Sigmoid colon (tissue), 7 donors: ENCODE measurements around the gene INHBE. TPM values are rescaled to one million over a fixed set of nuclear protein-coding genes. Genes with fewer than 3 reads are reported as not detected.
A peak's percentile ranks its signal among the peaks of the same experiment; 100 is the strongest.
"Not testable (repeated sequence)": the region's sequence is repeated elsewhere in the genome, so short reads cannot be mapped to it uniquely, and the experiment has no call there.

ENCODE experiments used
- DNase-seq: peaks from one replicate; pipeline ENCODE4 v3.0.0-alpha.2; 2019
- H3K27ac ChIP-seq, 4 donors: fragments of 200-600 bp; sonication (generic); one replicate each; pipeline ENCODE4 v1.5.1; 2016 to 2019; ENCODE audit warnings: mild to moderate bottlenecking in 1 of 4
- H3K27me3 ChIP-seq, 3 donors: fragments of 200-600 bp; sonication (generic); one replicate each; pipeline ENCODE4 v1.5.1; 2019; ENCODE audit warnings: mild to moderate bottlenecking in 1 of 3
- H3K36me3 ChIP-seq, 4 donors: fragments of 200-600 bp; sonication (generic); one replicate each; pipeline ENCODE4 v1.5.1; 2016 to 2019
- H3K4me1 ChIP-seq, 4 donors: fragments of 200-600 bp; sonication (generic); one replicate each; pipeline ENCODE4 v1.5.1; 2017 to 2019
- H3K4me3 ChIP-seq, 4 donors: fragments of 200-600 bp; sonication (generic); one replicate each; pipeline ENCODE4 v1.5.1; 2017 to 2019; ENCODE audit warnings: mild to moderate bottlenecking in 2 of 4, moderate library complexity in 1 of 4
- H3K9me3 ChIP-seq, 4 donors: fragments of 200-600 bp in 3 of 4; sonication (generic) in 3 of 4; one replicate each; pipeline versions ENCODE4 v1.5.1 to v1.6.1; 2013 to 2019
- CTCF ChIP-seq, 4 experiments: fragments of 450-650 bp in 3 of 4; fragments of 200-600 bp in 1 of 4; IDR thresholded peaks; one replicate each; pipeline ENCODE4 v1.5.1; 2016 to 2019; ENCODE audit warnings: antibody characterized with exemption in 4 of 4, mild to moderate bottlenecking in 3 of 4, moderate library complexity in 2 of 4
- EP300 ChIP-seq, 4 donors: sonication (generic); formaldehyde crosslinking; IDR thresholded peaks; one replicate each; pipeline ENCODE4 v1.6.1; 2017; ENCODE audit warnings: antibody characterized with exemption in 4 of 4
- POLR2A ChIP-seq, 2 donors: fragments of 450-650 bp; IDR thresholded peaks; one replicate each; pipeline ENCODE4 v1.6.1; 2016; ENCODE audit warnings: antibody characterized with exemption in 2 of 2, mild to moderate bottlenecking in 2 of 2, moderate library complexity in 2 of 2
- POLR2AphosphoS5 ChIP-seq, 4 donors: sonication (generic); formaldehyde crosslinking; IDR thresholded peaks; one replicate each; pipeline ENCODE4 v1.6.1; 2017; ENCODE audit warnings: antibody characterized with exemption in 4 of 4
- WGBS, 2 donors: extraction: QIAGEN DNeasy Blood & Tissue Kit; methylation state at CpG; one replicate each; pipeline ENCODE4 v1.1.7; 2013; 5-methylcytosine and 5-hydroxymethylcytosine counted together
- intact Hi-C: fragments of 100-400 bp; cut with DNase I; formaldehyde crosslinking; loops from one replicate; pipeline ENCODE4 v1.15.1; 2023
- polyA plus RNA-seq, 3 donors: library from polyadenylated mRNA; stranded (reverse); fragments of 200-250 nt; gene quantifications; one replicate each; pipeline ENCODE4 v1.2.3, GENCODE V29; 2013
- total RNA-seq, 4 donors: library from RNA; depleted of rRNA; stranded (reverse); fragments of >200 nt; gene quantifications; one replicate each; pipeline ENCODE4 v1.1.0, GENCODE V29; 2016
- donor health status: healthy with polysubstance abuse.
- donor health status: Bipolar disorder and iron deficiency.
- donor health status: healthy.

Gene INHBE
- total and polyA plus RNA-seq, 7 donors = 0.09 to 0.36 TPM; not detected in 5

GRCh38 chr12:57488402-57489156 is 33.5 kb downstream of the INHBE start:
- WGBS, 2 donors = 28 to 35% methylated on average over 11 of the region's 11 CpGs
- intact Hi-C loops = loop anchor here (5.0 kb wide), 1 partner anchor 34 kb away; the partner anchor contains the start of genes DDIT3 and MBD6
- H3K4me1 ChIP-seq = peaks cover 0 to 22% (median 13%) of the 10 kb centered on the region in 4 donors
- peak overlapping the region; percentile 81 to 87 (median 86) for H3K27ac ChIP-seq
- peaks cover 19 to 40% (median 22%) of the 10 kb centered on the region in 4 donors for H3K36me3 ChIP-seq
- peak overlapping the region; percentile 80 to 97 (median 92) for H3K4me3 ChIP-seq
- TF ChIP-seq CTCF (IDR thresholded peaks at IDR 0.05) (no peak), EP300 (IDR thresholded peaks at IDR 0.05) (no peak), POLR2A (IDR thresholded peaks at IDR 0.05) (no peak), POLR2AphosphoS5 (IDR thresholded peaks at IDR 0.05) (no peak)
- no peaks in the 10 kb centered on the region for H3K27me3 ChIP-seq
- DNase-seq = no peak
- no peaks in the 10 kb centered on the region for H3K9me3 ChIP-seq

GRCh38 chr12:57489157-57489641 is 34.1 kb downstream of the INHBE start:
- Histone ChIP-seq H3K4me3 (peak overlapping the region in 2 of 4 donors; percentile 80 to 97), H3K27ac (peak overlapping the region in 1 of 4 donors; percentile 87), H3K4me1 (peaks cover 0 to 22% (median 13%) of the 10 kb centered on the region in 4 donors), H3K36me3 (peaks cover 19 to 44% (median 22%) of the 10 kb centered on the region in 4 donors), H3K9me3 (no peaks in the 10 kb centered on the region), H3K27me3 (no peaks in the 10 kb centered on the region)
- intact Hi-C loops = loop anchor here (5.0 kb wide), 1 partner anchor 33 kb away; the partner anchor contains the start of genes DDIT3 and MBD6
- DNase-seq = no peak
- 90 to 91% methylated on average over 5 of the region's 5 CpGs for WGBS, 2 donors
- TF ChIP-seq CTCF (IDR thresholded peaks at IDR 0.05) (no peak), POLR2A (IDR thresholded peaks at IDR 0.05) (no peak), EP300 (IDR thresholded peaks at IDR 0.05) (no peak), POLR2AphosphoS5 (IDR thresholded peaks at IDR 0.05) (no peak)

- Histone ChIP-seq H3K36me3 (peaks cover 19 to 48% (median 22%) of the 10 kb centered on the region in 4 donors), H3K4me3 (no peak overlapping the region), H3K27ac (no peak overlapping the region), H3K4me1 (peaks cover 0 to 22% (median 13%) of the 10 kb centered on the region in 4 donors), H3K27me3 (no peaks in the 10 kb centered on the region), H3K9me3 (no peaks in the 10 kb centered on the region)
- no peak for DNase-seq
- WGBS, 2 donors = 97 to 98% methylated on average over 4 of the region's 4 CpGs
- intact Hi-C loops = no loop called here
- no peak for TF ChIP-seq EP300 (IDR thresholded peaks at IDR 0.05)
- no peak for TF ChIP-seq CTCF (IDR thresholded peaks at IDR 0.05)
- no peak for TF ChIP-seq POLR2AphosphoS5 (IDR thresholded peaks at IDR 0.05)
- no peak for TF ChIP-seq POLR2A (IDR thresholded peaks at IDR 0.05)
These were observed 35.0 kb downstream of the INHBE start for GRCh38 chr12:57490126-57490525.

GRCh38 chr12:57491393-57492280 is 36.5 kb downstream of the INHBE start:
- Histone ChIP-seq H3K36me3 (peaks cover 19 to 62% (median 22%) of the 10 kb centered on the region in 4 donors), H3K27me3 (no peaks in the 10 kb centered on the region), H3K4me3 (no peak overlapping the region), H3K27ac (no peak overlapping the region), H3K9me3 (no peaks in the 10 kb centered on the region), H3K4me1 (peaks cover 0 to 22% (median 13%) of the 10 kb centered on the region in 4 donors)
- 91 to 92% methylated on average over 15 of the region's 15 CpGs for WGBS, 2 donors
- DNase-seq = no peak
- intact Hi-C loops = no loop called here
- TF ChIP-seq CTCF (IDR thresholded peaks at IDR 0.05) (no peak), EP300 (IDR thresholded peaks at IDR 0.05) (no peak), POLR2AphosphoS5 (IDR thresholded peaks at IDR 0.05) (no peak), POLR2A (IDR thresholded peaks at IDR 0.05) (no peak)

GRCh38 chr12:57495051-57495701 is 40.1 kb downstream of the INHBE start:
- 97% methylated on average over 45 of the region's 48 CpGs for WGBS, 2 donors
- H3K36me3 ChIP-seq = peaks cover 24 to 85% (median 36%) of the 10 kb centered on the region in 4 donors
- intact Hi-C loops = not testable (repeated sequence)

More at GRCh38 chr12:57495051-57495701, 40.1 kb downstream of the INHBE start:
- DNase-seq, H3K9me3 ChIP-seq, H3K4me3 ChIP-seq, H3K27me3 ChIP-seq, H3K4me1 ChIP-seq, H3K27ac ChIP-seq: not testable (repeated sequence)
